ENCODE measurements around the gene NANS.

- no peak for TF ChIP-seq POLR2AphosphoS5 (IDR thresholded peaks at IDR 0.05; ENCODE audit: borderline replicate concordance, low read depth, low read length)
- no peak for TF ChIP-seq EZH2 (IDR thresholded peaks at IDR 0.05)
- TF ChIP-seq FOXP2 (optimal IDR thresholded peaks at IDR 0.05; ENCODE audit: control extremely low read depth, extremely low read length, insufficient read depth): no peak
These were observed 37.8 kb downstream of the NANS start for GRCh38 chr9:98094316-98094715.
